Measurements from ENCODE around the gene TEX261. TPM values are rescaled to one million over a fixed set of nuclear protein-coding genes. Genes with fewer than 3 reads are reported as not detected.

The TEX261 gene
- total and polyA plus RNA-seq, 7 donors = 31.9 to 70.7 (median 53.8) TPM

GRCh38 chr2:70974592-70974991, 20.1 kb downstream of the TEX261 start:
- no peak overlapping the region for H3K27ac ChIP-seq
- ATAC-seq = no peak
- H3K27me3 ChIP-seq (ENCODE audit: insufficient read depth in 3 of 3, low read length in 2 of 3) = no peaks in the 10 kb centered on the region
- WGBS, 3 donors = 93 to 97% (median 95%) methylated on average over 3 of the region's 3 CpGs
- peaks cover 13% of the 10 kb centered on the region for H3K4me1 ChIP-seq
- H3K36me3 ChIP-seq (ENCODE audit: insufficient read depth in 1 of 2, low read depth in 1 of 2) = peaks cover 0 to 2% of the 10 kb centered on the region in 2 donors
- intact Hi-C loops (cut with DNase I) = no loop called here
- no peak for DNase-seq
- no peaks in the 10 kb centered on the region for H3K9me3 ChIP-seq
- no peak for TF ChIP-seq CTCF (IDR thresholded peaks at IDR 0.05)
- no peak overlapping the region for H3K4me3 ChIP-seq

GRCh38 chr2:70967189-70967588, 27.5 kb downstream of the TEX261 start:
- no peaks in the 10 kb centered on the region for H3K4me1 ChIP-seq
- no peak overlapping the region for H3K4me3 ChIP-seq
- H3K27ac ChIP-seq = no peak overlapping the region
- intact Hi-C loops (cut with DNase I) = no loop called here
- no peak for TF ChIP-seq CTCF (IDR thresholded peaks at IDR 0.05)
- DNase-seq = no peak
- peaks cover 0 to 25% (median 5%) of the 10 kb centered on the region in 3 donors for H3K27me3 ChIP-seq (ENCODE audit: insufficient read depth in 3 of 3, low read length in 2 of 3)
- H3K9me3 ChIP-seq = no peaks in the 10 kb centered on the region
- ATAC-seq = no peak
- 47 to 65% (median 64%) methylated on average over 4 of the region's 4 CpGs for WGBS, 3 donors
- H3K36me3 ChIP-seq (ENCODE audit: insufficient read depth in 1 of 2, low read depth in 1 of 2) = no peaks in the 10 kb centered on the region

GRCh38 chr2:70966681-70967080, 28.0 kb downstream of the TEX261 start:
- no peak for ATAC-seq
- Histone ChIP-seq H3K9me3 (no peaks in the 10 kb centered on the region), H3K36me3 (ENCODE audit: insufficient read depth in 1 of 2, low read depth in 1 of 2) (no peaks in the 10 kb centered on the region), H3K4me3 (no peak overlapping the region), H3K27me3 (ENCODE audit: insufficient read depth in 3 of 3, low read length in 2 of 3) (peaks cover 0 to 26% (median 5%) of the 10 kb centered on the region in 3 donors), H3K4me1 (no peaks in the 10 kb centered on the region), H3K27ac (no peak overlapping the region)
- no peak for DNase-seq
- 69 to 77% (median 75%) methylated on average over 4 of the region's 4 CpGs for WGBS, 3 donors
- intact Hi-C loops (cut with DNase I) = no loop called here
- TF ChIP-seq CTCF (IDR thresholded peaks at IDR 0.05) = no peak

GRCh38 chr2:70965506-70965905, 29.2 kb downstream of the TEX261 start:
- H3K4me1 ChIP-seq = no peaks in the 10 kb centered on the region
- intact Hi-C loops (cut with DNase I) = no loop called here
- WGBS, 3 donors = 65 to 67% (median 65%) methylated on average over 14 of the region's 14 CpGs
- no peaks in the 10 kb centered on the region for H3K9me3 ChIP-seq
- no peaks in the 10 kb centered on the region for H3K36me3 ChIP-seq (ENCODE audit: insufficient read depth in 1 of 2, low read depth in 1 of 2)
- ATAC-seq (no peak), DNase-seq (no peak)
- TF ChIP-seq CTCF (IDR thresholded peaks at IDR 0.05) = no peak
- H3K27me3 ChIP-seq (ENCODE audit: insufficient read depth in 3 of 3, low read length in 2 of 3) = peaks cover 0 to 28% (median 5%) of the 10 kb centered on the region in 3 donors
- no peak overlapping the region for H3K4me3 ChIP-seq
- H3K27ac ChIP-seq = no peak overlapping the region

All from psoas muscle (tissue), 8 donors.